Left ventricle myocardium superior (tissue), 1 donor: ENCODE results near the gene WSB2. TPM values are rescaled to one million over a fixed set of nuclear protein-coding genes. Genes with fewer than 3 reads are reported as not detected.
"Not testable (repeated sequence)": the region's sequence is repeated elsewhere in the genome, so short reads cannot be mapped to it uniquely, and the experiment has no call there.

ENCODE experiments used
- ATAC-seq: fragments of 200-7000 bp; cut with Tn5 transposase; one replicate; pipeline ENCODE4 v1.9.1; 2020; ENCODE audit warnings: mild to moderate bottlenecking, moderate library complexity
- DNase-seq: peaks from one replicate; pipeline ENCODE4 v3.0.0-alpha.2; 2020
- intact Hi-C: fragments of 100-400 bp; cut with micrococcal nuclease; formaldehyde crosslinking; loops from one replicate; pipeline ENCODE4 v1.11.0; 2022
- total RNA-seq: library from RNA; stranded (reverse); fragmentation: NEBNext Ultra II Directional; extraction: Animal tissue kit (Norgen Biotek cat#: 25700); gene quantifications from one replicate; pipeline ENCODE4 v1.2.1, GENCODE V29; 2021
- donor health status: DM: no; HTN: yes; CAD: no; lungs with severe emphysema.

Gene WSB2
- total RNA-seq, 1 donor from 2014 or later: 103 TPM

GRCh38 chr12:118042091-118042490 lies 18.9 kb downstream of the WSB2 start:
- intact Hi-C loops: no loop called here
- DNase-seq: no peak
- no peak for ATAC-seq

- no peak for ATAC-seq
- intact Hi-C loops: no loop called here
Measured at GRCh38 chr12:118038137-118038536, 22.8 kb downstream of the WSB2 start.

GRCh38 chr12:118036672-118037411 lies 24.1 kb downstream of the WSB2 start:
- DNase-seq: no peak
- peak; percentile 57 for ATAC-seq
- intact Hi-C loops: no loop called here

More at GRCh38 chr12:118038137-118038536, 22.8 kb downstream of the WSB2 start:
- DNase-seq: no peak

- ATAC-seq (peak; percentile 50), DNase-seq (no peak)
- intact Hi-C loops: no loop called here
Measured at GRCh38 chr12:118035190-118036041, 25.6 kb downstream of the WSB2 start.

- ATAC-seq (peak; percentile 74), DNase-seq (no peak)
- intact Hi-C loops: no loop called here
Measured at GRCh38 chr12:118034429-118035189, 26.4 kb downstream of the WSB2 start.

GRCh38 chr12:118033902-118034301 lies 27.1 kb downstream of the WSB2 start:
- DNase-seq (no peak), ATAC-seq (no peak)
- intact Hi-C loops: no loop called here

GRCh38 chr12:118033323-118033722 lies 27.7 kb downstream of the WSB2 start:
- DNase-seq: no peak
- intact Hi-C loops: no loop called here
- ATAC-seq: no peak

GRCh38 chr12:118032188-118032587 lies 28.8 kb downstream of the WSB2 start:
- ATAC-seq (no peak), DNase-seq (no peak)
- intact Hi-C loops: no loop called here

GRCh38 chr12:118029166-118029565 lies 31.8 kb downstream of the WSB2 start:
- intact Hi-C loops: no loop called here
- DNase-seq (no peak), ATAC-seq (no peak)

- no peak for DNase-seq
- intact Hi-C loops: no loop called here
- no peak for ATAC-seq
Measured at GRCh38 chr12:118025168-118025567, 35.8 kb downstream of the WSB2 start.

GRCh38 chr12:118023301-118023860 lies 37.6 kb downstream of the WSB2 start:
- no peak for ATAC-seq

GRCh38 chr12:118022728-118023109 lies 38.3 kb downstream of the WSB2 start:
- intact Hi-C loops: no loop called here
- no peak for ATAC-seq
- no peak for DNase-seq

More at GRCh38 chr12:118023301-118023860, 37.6 kb downstream of the WSB2 start:
- intact Hi-C loops: no loop called here
- no peak for DNase-seq

- ATAC-seq, DNase-seq, intact Hi-C loops: not testable (repeated sequence)
Measured at GRCh38 chr12:118022097-118022727, 38.8 kb downstream of the WSB2 start.

- intact Hi-C loops: no loop called here
- ATAC-seq (no peak), DNase-seq (no peak)
Measured at GRCh38 chr12:118020036-118020435, 40.9 kb downstream of the WSB2 start.

GRCh38 chr12:118017926-118018325 lies 43.1 kb downstream of the WSB2 start:
- ATAC-seq (no peak), DNase-seq (no peak)
- intact Hi-C loops: no loop called here

- DNase-seq (peak; percentile 99), ATAC-seq (peak; percentile 100)
- intact Hi-C loops: no loop called here
Measured at GRCh38 chr12:118016424-118017264, 44.3 kb downstream of the WSB2 start, which contains the start of gene RFC5. TSS of gene RFC5 (plus strand) at chr12:118016703. CDS start at chr12:118016828, 125 bp downstream.

- intact Hi-C loops: no loop called here
- DNase-seq (no peak), ATAC-seq (no peak)
Measured at GRCh38 chr12:118015944-118016343, 45.0 kb downstream of the WSB2 start.

GRCh38 chr12:118015306-118015705 lies 45.7 kb downstream of the WSB2 start:
- DNase-seq (no peak), ATAC-seq (no peak)
- intact Hi-C loops: no loop called here
